ENCODE measurements around the gene USO1. TPM values are rescaled to one million over a fixed set of nuclear protein-coding genes. Genes with fewer than 3 reads are reported as not detected.
"Not testable (repeated sequence)": the region's sequence is repeated elsewhere in the genome, so short reads cannot be mapped to it uniquely, and the experiment has no call there.

Gene USO1
- total RNA-seq, 1 donor from 2014 or later = 41.2 TPM

GRCh38 chr4:75723163-75724065 is 963 bp upstream of the USO1 start:
- Mint-ChIP-seq H3K9me3 (no peaks in the 10 kb centered on the region), H3K4me3 (peak overlapping the region; percentile 99), H3K4me1 (peaks cover 47% of the 10 kb centered on the region), H3K36me3 (ENCODE audit: low read depth) (peaks cover 3% of the 10 kb centered on the region), H3K27ac (ENCODE audit: unreplicated experiment) (peak overlapping the region; percentile 99), H3K27me3 (ENCODE audit: low read depth) (no peaks in the 10 kb centered on the region)
- TF ChIP-seq, protein P1, sequence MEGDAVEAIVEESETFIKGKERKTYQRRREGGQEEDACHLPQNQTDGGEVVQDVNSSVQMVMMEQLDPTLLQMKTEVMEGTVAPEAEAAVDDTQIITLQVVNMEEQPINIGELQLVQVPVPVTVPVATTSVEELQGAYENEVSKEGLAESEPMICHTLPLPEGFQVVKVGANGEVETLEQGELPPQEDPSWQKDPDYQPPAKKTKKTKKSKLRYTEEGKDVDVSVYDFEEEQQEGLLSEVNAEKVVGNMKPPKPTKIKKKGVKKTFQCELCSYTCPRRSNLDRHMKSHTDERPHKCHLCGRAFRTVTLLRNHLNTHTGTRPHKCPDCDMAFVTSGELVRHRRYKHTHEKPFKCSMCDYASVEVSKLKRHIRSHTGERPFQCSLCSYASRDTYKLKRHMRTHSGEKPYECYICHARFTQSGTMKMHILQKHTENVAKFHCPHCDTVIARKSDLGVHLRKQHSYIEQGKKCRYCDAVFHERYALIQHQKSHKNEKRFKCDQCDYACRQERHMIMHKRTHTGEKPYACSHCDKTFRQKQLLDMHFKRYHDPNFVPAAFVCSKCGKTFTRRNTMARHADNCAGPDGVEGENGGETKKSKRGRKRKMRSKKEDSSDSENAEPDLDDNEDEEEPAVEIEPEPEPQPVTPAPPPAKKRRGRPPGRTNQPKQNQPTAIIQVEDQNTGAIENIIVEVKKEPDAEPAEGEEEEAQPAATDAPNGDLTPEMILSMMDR (conservative IDR thresholded peaks at IDR 0.05) = no peak
- no peak for DNase-seq (ENCODE audit: low read depth, low spot score)

- Mint-ChIP-seq H3K9me3 (no peaks in the 10 kb centered on the region), H3K27me3 (ENCODE audit: low read depth) (no peaks in the 10 kb centered on the region), H3K27ac (ENCODE audit: unreplicated experiment) (peak overlapping the region; percentile 98), H3K4me1 (peaks cover 47% of the 10 kb centered on the region), H3K4me3 (peak overlapping the region; percentile 99), H3K36me3 (ENCODE audit: low read depth) (no peaks in the 10 kb centered on the region)
- DNase-seq (ENCODE audit: low read depth, low spot score) = peak; percentile 47
- TF ChIP-seq, protein P1 (conservative IDR thresholded peaks at IDR 0.05) = no peak
Observed at GRCh38 chr4:75724867-75725724, 719 bp downstream of the USO1 start.

- not testable (repeated sequence) for H3K9me3 Mint-ChIP-seq; H3K27ac Mint-ChIP-seq (ENCODE audit: unreplicated experiment); H3K36me3 Mint-ChIP-seq (ENCODE audit: low read depth); DNase-seq (ENCODE audit: low read depth, low spot score); H3K27me3 Mint-ChIP-seq (ENCODE audit: low read depth)
- Mint-ChIP-seq H3K4me1 (peaks cover 47% of the 10 kb centered on the region), H3K4me3 (peak overlapping the region; percentile 99)
Observed at GRCh38 chr4:75725942-75726538, 1.7 kb downstream of the USO1 start.

DNA sequence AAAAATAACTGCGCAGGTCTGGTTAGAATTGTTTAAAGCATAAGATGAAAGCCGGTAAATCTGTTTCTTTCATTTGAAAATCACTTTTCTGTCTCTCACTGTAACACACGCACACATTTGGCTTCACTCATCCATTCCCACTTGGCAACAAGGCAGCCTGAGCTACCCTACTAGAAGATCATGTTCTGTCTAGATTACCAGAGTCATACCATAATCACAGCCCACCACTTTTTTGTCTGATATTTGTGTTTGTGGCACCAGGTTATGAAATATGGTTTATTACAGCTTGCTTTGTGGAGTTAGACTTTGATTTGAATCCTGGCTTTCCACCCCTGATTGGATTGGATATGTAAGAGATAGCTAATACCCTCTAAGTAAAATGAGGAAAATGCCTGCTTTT is 2.2 kb downstream of the USO1 start:
- TF ChIP-seq, protein P1 (conservative IDR thresholded peaks at IDR 0.05) = no peak
- H3K9me3 Mint-ChIP-seq = no peaks in the 10 kb centered on the region
- peaks cover 47% of the 10 kb centered on the region for H3K4me1 Mint-ChIP-seq
- peak overlapping the region; percentile 99 for H3K4me3 Mint-ChIP-seq
- H3K36me3 Mint-ChIP-seq (ENCODE audit: low read depth) = no peaks in the 10 kb centered on the region
- DNase-seq (ENCODE audit: low read depth, low spot score) = no peak
- no peak overlapping the region for H3K27ac Mint-ChIP-seq (ENCODE audit: unreplicated experiment)
- no peaks in the 10 kb centered on the region for H3K27me3 Mint-ChIP-seq (ENCODE audit: low read depth)

GRCh38 chr4:75727073-75727472 is 2.7 kb downstream of the USO1 start:
- no peaks in the 10 kb centered on the region for H3K9me3 Mint-ChIP-seq
- H3K27ac Mint-ChIP-seq (ENCODE audit: unreplicated experiment) = no peak overlapping the region
- TF ChIP-seq, protein P1 (conservative IDR thresholded peaks at IDR 0.05) = no peak
- no peak for DNase-seq (ENCODE audit: low read depth, low spot score)
- H3K36me3 Mint-ChIP-seq (ENCODE audit: low read depth) = no peaks in the 10 kb centered on the region
- peak overlapping the region; percentile 99 for H3K4me3 Mint-ChIP-seq
- peaks cover 42% of the 10 kb centered on the region for H3K4me1 Mint-ChIP-seq
- H3K27me3 Mint-ChIP-seq (ENCODE audit: low read depth) = no peaks in the 10 kb centered on the region

Measured in neural crest cell (in vitro differentiated cells).